Endothelial cell of umbilical vein (primary cell): Measurements from ENCODE around the gene ARGLU1. TPM values are rescaled to one million over a fixed set of nuclear protein-coding genes. Genes with fewer than 3 reads are reported as not detected.
A peak's percentile ranks its signal among the peaks of the same experiment; 100 is the strongest.

Experiments
- BruUV-seq: library from RNA; stranded (reverse); fragments of 400-500 nt; replicated peaks from 2 replicates; lab custom pipeline; 2021; lab: Mats Ljungman, UMichigan
- CTCF ChIA-PET: fragments of 300-600, 350-600 bp; sonication (Branson Sonifier 250); formaldehyde crosslinking; loops from one replicate; lab custom pipeline; 2021; ENCODE audit warnings: antibody characterized with exemption, inconsistent platforms; lab: Charles Lee
- POLR2A ChIA-PET: fragments of 300-600, 350-600 bp; sonication (Branson Sonifier 250); formaldehyde crosslinking; loops from one replicate; lab custom pipeline; 2021; ENCODE audit warnings: antibody characterized with exemption, inconsistent platforms; lab: Charles Lee
- DNase-seq: peaks from one replicate; pipeline ENCODE4 v3.0.0-alpha.2; 2011; ENCODE audit warnings: low read depth, low spot score
- FAIRE-seq: peaks from 2 replicates; lab custom pipeline; 2011; peaks lifted over from hg19 to GRCh38; lab: Jason Lieb, UNC
- H2AFZ ChIP-seq: 2 replicates; pipeline ENCODE4 v1.6.0; 2012; ENCODE audit warnings: low read depth, low read length, control low read depth, inconsistent platforms
- H3K27ac ChIP-seq: 2 replicates; pipeline ENCODE4 v1.5.1; 2011; ENCODE audit warnings: low read depth, mild to moderate bottlenecking, control low read depth, low read length, moderate library complexity; ENCODE audit not compliant: insufficient read depth
- H3K27me3 ChIP-seq, 2 experiments: 2 replicates each; pipeline versions ENCODE4 v1.6.0 to v1.6.1; 2011; ENCODE audit warnings: low read length in 2 of 2, mixed read lengths in 1 of 2; ENCODE audit not compliant: control insufficient read depth in 2 of 2, insufficient read depth in 2 of 2
- H3K36me3 ChIP-seq, 2 experiments: 2 replicates in 1 of 2; 3 replicates in 1 of 2; pipeline ENCODE4 v1.5.1; 2011; ENCODE audit warnings: low read length in 2 of 2, mild to moderate bottlenecking in 1 of 2, moderate library complexity in 1 of 2; ENCODE audit not compliant: control insufficient read depth in 2 of 2, insufficient read depth in 2 of 2; ENCODE audit errors: extremely low read depth in 1 of 2
- H3K4me1 ChIP-seq: 3 replicates; pipeline ENCODE4 v1.5.1; 2011; ENCODE audit warnings: mild to moderate bottlenecking, low read length; ENCODE audit not compliant: control insufficient read depth, insufficient read depth; ENCODE audit errors: extremely low read depth
- H3K4me2 ChIP-seq: 2 replicates; pipeline ENCODE4 v1.6.1; 2011; ENCODE audit warnings: low read length, control low read depth, mixed read lengths; ENCODE audit not compliant: insufficient read depth
- H3K4me3 ChIP-seq, 3 experiments: fragments of 200-600 bp in 1 of 3; sonication (generic), shearing (Covaris generic) in 1 of 3; replicated peaks in 1 of 3; 2 replicates each; pipeline ENCODE4 v1.5.1; 2011 to 2016; ENCODE audit warnings: control low read depth in 3 of 3, low read length in 3 of 3, mild to moderate bottlenecking in 2 of 3, inconsistent platforms in 1 of 3, low read depth in 1 of 3, moderate library complexity in 1 of 3; ENCODE audit not compliant: insufficient read depth in 1 of 3
- H3K79me2 ChIP-seq: 2 replicates; pipeline ENCODE4 v1.6.0; 2012; ENCODE audit warnings: low read length, inconsistent platforms; ENCODE audit not compliant: control insufficient read depth, insufficient read depth
- H3K9ac ChIP-seq: replicated peaks from 2 replicates; pipeline ENCODE3; 2011; ENCODE audit warnings: low read length, control low read depth; ENCODE audit not compliant: insufficient read depth; ENCODE audit errors: extremely low read depth
- H3K9me1 ChIP-seq: replicated peaks from 3 replicates; pipeline ENCODE4 v1.6.0; 2011; ENCODE audit warnings: mild to moderate bottlenecking, low read length; ENCODE audit not compliant: control insufficient read depth, insufficient read depth; ENCODE audit errors: extremely low read depth
- H3K9me3 ChIP-seq: replicated peaks from 2 replicates; pipeline ENCODE4 v1.5.1; 2012; ENCODE audit warnings: low read length, inconsistent platforms; ENCODE audit not compliant: control insufficient read depth, insufficient read depth
- H4K20me1 ChIP-seq: replicated peaks from 2 replicates; pipeline ENCODE3; 2011; ENCODE audit warnings: mild to moderate bottlenecking, low read length; ENCODE audit not compliant: control insufficient read depth, insufficient read depth; ENCODE audit errors: extremely low read depth
- EZH2 ChIP-seq: IDR thresholded peaks from 2 replicates; pipeline ENCODE4 v1.6.1; 2012; ENCODE audit warnings: borderline replicate concordance, low read depth, mild to moderate bottlenecking, moderate library complexity, low read length, inconsistent platforms; ENCODE audit not compliant: severe bottlenecking
- FOS ChIP-seq: IDR thresholded peaks from 2 replicates; pipeline ENCODE4 v1.6.1; 2011; ENCODE audit warnings: mild to moderate bottlenecking, low read length, moderate library complexity, borderline replicate concordance; ENCODE audit not compliant: insufficient read depth
- GATA2 ChIP-seq: IDR thresholded peaks from 2 replicates; pipeline ENCODE4 v1.7.0; 2011; ENCODE audit warnings: low read depth, mild to moderate bottlenecking, moderate library complexity, mixed read lengths, low read length; ENCODE audit not compliant: insufficient read length, insufficient read depth
- JUN ChIP-seq: IDR thresholded peaks from 2 replicates; pipeline ENCODE4 v1.6.1; 2011; ENCODE audit warnings: borderline replicate concordance, low read depth; ENCODE audit not compliant: insufficient read length, insufficient read depth
- MYC ChIP-seq: IDR thresholded peaks from one replicate; pipeline ENCODE4 v1.6.1; 2011; ENCODE audit warnings: mild to moderate bottlenecking, low read depth, low read length
- POLR2A ChIP-seq: IDR thresholded peaks from 2 replicates; pipeline ENCODE4 v1.6.1; 2012; ENCODE audit warnings: low read depth, mild to moderate bottlenecking, control low read depth, low read length
- POLR2AphosphoS5 ChIP-seq: IDR thresholded peaks from 2 replicates; pipeline ENCODE4 v1.6.1; 2012; ENCODE audit warnings: low read depth, mild to moderate bottlenecking, control low read depth, low read length, moderate library complexity; ENCODE audit not compliant: insufficient read depth
- dilution Hi-C: fragments of 300-500 bp; cut with MboI; formaldehyde crosslinking; loops from one replicate; pipeline ENCODE4 v1.15.0; 2019; ENCODE audit warnings: low sequenced_read_pairs; ENCODE audit not compliant: extremely low pct_ligation_motif_present
- intact Hi-C: fragments of 100-400 bp; cut with micrococcal nuclease; formaldehyde crosslinking; loops from one replicate; pipeline ENCODE4 v1.10.0; 2022
- polyA plus RNA-seq, 4 experiments: library from polyadenylated mRNA; depleted of rRNA in 3 of 4; stranded (reverse) in 3 of 4; unstranded in 1 of 4; fragments of >200 nt; gene quantifications; 2 replicates each; pipeline versions ENCODE4 v1.2.1 to v1.2.3, GENCODE V29; 2011 to 2012; ENCODE audit warnings: missing spikeins in 1 of 4
- total RNA-seq: library from RNA; stranded (reverse); gene quantifications from 2 replicates; pipeline ENCODE4 v1.2.3, GENCODE V29; 2021
- TF ChIP-seq, protein P1 (sequence below), 2 donors: IDR thresholded peaks; 1 replicate in 1 of 2; 2 replicates in 1 of 2; pipeline ENCODE4 v1.5.1; 2011; ENCODE audit warnings: low read length in 2 of 2, mild to moderate bottlenecking in 2 of 2, moderate library complexity in 2 of 2, control low read depth in 1 of 2, inconsistent platforms in 1 of 2, low read depth in 1 of 2; ENCODE audit not compliant: insufficient read depth in 1 of 2; ENCODE audit errors: extremely low read depth in 1 of 2
- TF ChIP-seq, protein P2 (sequence below): IDR thresholded peaks from 2 replicates; pipeline ENCODE4 v1.6.1; 2011; ENCODE audit not compliant: insufficient read depth, insufficient read length

ARGLU1 gene
- total and polyA plus RNA-seq, 2 donors (not counting 3 experiments of a cell fraction or from before 2014, with no cell fraction given) = 44.4 to 111 TPM

DNA sequence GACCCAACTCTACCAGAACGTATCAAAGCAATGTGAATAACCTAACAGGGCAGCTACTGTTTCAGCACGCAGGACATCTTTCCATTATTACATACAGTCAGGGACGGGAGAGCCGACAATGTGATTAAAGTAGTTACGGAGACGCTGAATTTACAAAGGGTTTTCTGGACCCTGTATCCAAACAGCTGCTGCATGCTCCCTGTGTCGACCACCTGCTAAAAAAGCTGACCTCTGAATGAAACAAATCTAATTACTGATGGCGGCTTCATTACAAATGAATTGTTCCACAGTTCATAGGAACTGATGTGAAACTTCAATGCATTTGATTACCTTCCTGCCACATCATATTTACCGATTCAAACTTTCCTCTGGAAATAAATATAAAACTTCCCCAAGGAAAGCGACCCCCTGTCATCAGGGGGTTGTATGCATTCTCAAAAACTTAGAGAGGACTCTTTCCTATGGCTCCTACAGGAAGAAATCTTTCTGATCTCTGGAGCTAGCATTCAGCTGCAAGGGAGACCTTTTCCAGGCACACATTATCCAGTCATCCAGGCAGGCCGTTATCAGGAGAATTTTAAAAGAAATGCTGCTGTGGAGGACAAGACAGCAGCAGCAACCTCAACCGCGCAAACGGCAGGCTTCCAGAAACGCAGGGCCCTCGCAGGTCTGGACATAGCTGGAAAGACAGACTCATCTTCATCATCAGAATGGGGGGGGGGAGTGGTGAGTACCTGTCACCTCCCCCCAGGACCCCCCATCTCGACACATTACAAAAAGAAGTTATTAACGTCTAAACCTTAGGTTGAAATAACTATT, 35.6 kb downstream of the ARGLU1 start:
- TF ChIP-seq, protein P1, sequence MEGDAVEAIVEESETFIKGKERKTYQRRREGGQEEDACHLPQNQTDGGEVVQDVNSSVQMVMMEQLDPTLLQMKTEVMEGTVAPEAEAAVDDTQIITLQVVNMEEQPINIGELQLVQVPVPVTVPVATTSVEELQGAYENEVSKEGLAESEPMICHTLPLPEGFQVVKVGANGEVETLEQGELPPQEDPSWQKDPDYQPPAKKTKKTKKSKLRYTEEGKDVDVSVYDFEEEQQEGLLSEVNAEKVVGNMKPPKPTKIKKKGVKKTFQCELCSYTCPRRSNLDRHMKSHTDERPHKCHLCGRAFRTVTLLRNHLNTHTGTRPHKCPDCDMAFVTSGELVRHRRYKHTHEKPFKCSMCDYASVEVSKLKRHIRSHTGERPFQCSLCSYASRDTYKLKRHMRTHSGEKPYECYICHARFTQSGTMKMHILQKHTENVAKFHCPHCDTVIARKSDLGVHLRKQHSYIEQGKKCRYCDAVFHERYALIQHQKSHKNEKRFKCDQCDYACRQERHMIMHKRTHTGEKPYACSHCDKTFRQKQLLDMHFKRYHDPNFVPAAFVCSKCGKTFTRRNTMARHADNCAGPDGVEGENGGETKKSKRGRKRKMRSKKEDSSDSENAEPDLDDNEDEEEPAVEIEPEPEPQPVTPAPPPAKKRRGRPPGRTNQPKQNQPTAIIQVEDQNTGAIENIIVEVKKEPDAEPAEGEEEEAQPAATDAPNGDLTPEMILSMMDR (IDR thresholded peaks at IDR 0.05; ENCODE audit: extremely low read depth in 1 of 2, insufficient read depth in 1 of 2, low read depth in 1 of 2, low read length in 2 of 2) = no peak
- TF ChIP-seq POLR2A (no peak), EZH2 (no peak), JUN (no peak), GATA2 (no peak), FOS (no peak), POLR2AphosphoS5 (no peak), MYC (no peak)
- TF ChIP-seq, protein P2, sequence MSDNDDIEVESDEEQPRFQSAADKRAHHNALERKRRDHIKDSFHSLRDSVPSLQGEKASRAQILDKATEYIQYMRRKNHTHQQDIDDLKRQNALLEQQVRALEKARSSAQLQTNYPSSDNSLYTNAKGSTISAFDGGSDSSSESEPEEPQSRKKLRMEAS = no peak
- ChIA-PET CTCF (interaction anchor here (0.6 to 5.1 kb wide), 10 partner anchors 10 to 1961 kb away, joined by 3 to 36 read pairs (median 6); no protein-coding TSS in a partner anchor), POLR2A (interaction anchor here (0.5 to 0.7 kb wide), 3 partner anchors 62 to 592 kb away, joined by 3 to 4 read pairs (median 4); no protein-coding TSS in a partner anchor)
- H3K27ac ChIP-seq = peak overlapping the region; percentile 58
- dilution Hi-C loops = no loop called here
- H3K4me3 ChIP-seq = peak overlapping the region; percentile 37 to 95 (median 75)
- FAIRE-seq (no peak), DNase-seq (peak; percentile 65)
- peak overlapping the region; percentile 70 for H3K4me2 ChIP-seq
- no TSS peak for BruUV-seq
- no peaks in the 10 kb centered on the region for H3K36me3 ChIP-seq
- H3K9me1 ChIP-seq = no peaks in the 10 kb centered on the region
- intact Hi-C loops = loop anchor here (1.0 to 10.0 kb wide), 11 partner anchors 45 to 1548 kb away; no protein-coding TSS in a partner anchor
- no peaks in the 10 kb centered on the region for H3K9me3 ChIP-seq
- H3K27me3 ChIP-seq = no peaks in the 10 kb centered on the region
- H3K4me1 ChIP-seq = peaks cover 35% of the 10 kb centered on the region
- H3K79me2 ChIP-seq = peaks cover 61% of the 10 kb centered on the region
- H2AFZ ChIP-seq = peak overlapping the region; percentile 61
- peak overlapping the region; percentile 93 for H3K9ac ChIP-seq
- H4K20me1 ChIP-seq = no peaks in the 10 kb centered on the region
